Inflammatory macrophage (primary cell): ENCODE data around the gene RIMBP2.
"Not testable (repeated sequence)": the region's sequence is repeated elsewhere in the genome, so short reads cannot be mapped to it uniquely, and the experiment has no call there.

ENCODE experiments used
- DNase-seq, 2 donors: peaks; one replicate each; pipeline ENCODE4 v3.0.0-alpha.2; 2020 to 2022

RIMBP2 gene

DNA sequence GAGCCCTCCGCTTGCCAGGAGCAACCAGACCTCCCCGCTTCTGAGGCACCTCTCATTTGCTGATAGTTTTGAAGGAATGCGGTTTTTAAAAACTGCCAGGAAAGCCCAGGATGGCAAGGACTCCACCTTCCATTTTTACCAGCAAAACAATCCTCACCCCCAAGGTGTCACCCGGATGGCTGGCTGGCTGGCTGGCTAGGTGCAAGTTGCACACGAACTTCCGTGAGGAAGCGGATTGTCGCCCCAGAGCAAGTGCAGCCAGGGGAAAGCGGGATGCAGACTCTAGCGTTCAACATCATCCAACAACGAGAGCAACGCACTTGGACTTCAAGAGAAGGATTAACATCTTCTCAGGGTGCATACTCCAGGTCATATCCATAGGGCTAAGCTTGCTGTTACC is 125.4 kb downstream of the RIMBP2 start:
- DNase-seq = no peak

DNA sequence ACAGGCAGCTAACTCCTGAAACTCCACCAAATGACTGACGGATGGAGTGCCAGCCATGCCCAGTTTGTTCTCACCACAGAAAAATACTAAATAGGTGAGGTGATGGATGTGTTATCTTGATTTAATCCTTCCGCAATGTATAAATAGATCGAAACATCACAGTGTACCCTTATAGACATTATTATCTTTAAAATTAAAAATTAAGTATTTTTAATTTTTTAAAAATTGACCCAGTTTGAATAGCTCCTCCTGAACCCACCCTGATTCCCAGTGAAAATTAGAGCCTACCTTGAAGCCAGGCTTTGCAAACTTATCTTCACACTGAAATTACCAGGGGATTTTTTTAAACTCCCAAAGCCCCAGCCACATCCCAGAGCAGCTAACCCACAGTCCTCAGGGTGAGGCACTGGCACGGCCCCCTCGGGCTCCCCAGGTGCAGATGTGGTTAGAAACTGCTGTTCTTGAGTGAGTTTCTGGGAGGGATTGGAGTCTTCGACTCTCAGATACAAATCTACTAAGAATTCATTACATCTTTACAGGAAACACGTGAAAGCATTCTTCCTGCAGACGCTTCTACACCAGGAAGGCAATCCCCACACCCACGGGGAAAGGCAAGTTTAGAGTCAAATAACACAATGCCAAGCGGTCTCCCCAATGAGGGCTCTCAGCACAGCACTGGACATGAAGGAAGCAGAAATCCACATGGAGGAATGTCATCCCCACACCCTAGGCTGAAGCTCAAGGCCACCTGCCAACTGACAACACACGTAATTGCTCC is 126.4 kb downstream of the RIMBP2 start:
- no peak for DNase-seq

DNA sequence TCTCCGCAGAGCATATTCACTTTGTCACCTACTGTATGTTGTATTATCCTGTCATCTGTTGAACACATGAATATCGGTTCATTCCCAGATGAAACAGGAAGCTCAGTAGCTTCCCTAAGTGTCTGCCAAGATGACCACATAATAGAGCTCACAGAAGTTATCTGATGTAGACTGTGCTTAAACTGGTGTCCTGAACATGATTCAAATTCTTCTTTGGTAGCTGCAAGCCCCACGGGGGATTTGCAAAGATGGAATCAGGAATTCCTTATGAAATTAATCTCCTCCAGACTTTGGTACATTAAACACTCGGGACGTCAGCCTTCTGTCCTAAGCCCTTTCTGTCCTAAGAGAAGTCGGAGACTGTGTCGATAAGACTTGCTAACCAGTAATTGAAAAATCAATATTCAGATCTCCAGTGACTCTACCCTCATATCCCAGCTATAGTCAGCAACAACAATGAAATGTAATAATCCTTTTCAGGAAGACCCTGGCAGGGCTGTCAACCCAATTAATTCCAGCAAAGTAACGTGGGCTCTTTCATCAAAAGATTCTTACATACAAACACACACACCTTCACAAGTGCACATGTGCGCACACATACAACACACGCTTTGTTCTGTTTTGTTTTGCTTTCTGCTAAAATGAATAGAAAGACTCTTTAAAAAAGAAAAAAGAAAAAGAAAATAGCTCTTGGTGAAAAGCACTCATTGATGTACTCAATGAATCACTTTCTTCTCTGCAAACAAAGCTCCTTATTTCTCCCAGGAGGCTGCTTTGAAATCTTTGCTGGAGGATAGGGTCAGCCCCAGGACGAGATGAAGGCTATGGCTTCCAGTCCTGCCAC is 127.2 kb downstream of the RIMBP2 start:
- no peak for DNase-seq

DNA sequence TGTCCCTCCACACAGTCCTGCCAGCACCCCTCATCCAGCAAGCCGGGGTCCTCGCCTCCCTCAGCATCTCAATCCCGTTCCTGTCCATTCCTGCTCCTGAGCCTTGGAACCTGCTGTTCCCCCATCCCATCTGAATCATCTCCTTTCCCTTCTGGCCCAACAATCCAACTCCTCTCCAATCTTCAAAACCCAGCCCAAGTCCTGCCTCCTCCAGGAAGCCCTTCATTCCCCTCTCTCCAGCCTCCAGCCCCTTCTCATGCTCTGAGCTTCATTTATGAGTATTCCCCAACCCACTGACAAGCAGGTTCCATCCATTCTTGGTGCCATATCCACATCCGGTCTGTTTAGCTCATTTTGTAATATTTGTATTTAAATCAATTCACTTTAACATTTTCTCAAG is 128.1 kb downstream of the RIMBP2 start:
- DNase-seq = no peak

DNA sequence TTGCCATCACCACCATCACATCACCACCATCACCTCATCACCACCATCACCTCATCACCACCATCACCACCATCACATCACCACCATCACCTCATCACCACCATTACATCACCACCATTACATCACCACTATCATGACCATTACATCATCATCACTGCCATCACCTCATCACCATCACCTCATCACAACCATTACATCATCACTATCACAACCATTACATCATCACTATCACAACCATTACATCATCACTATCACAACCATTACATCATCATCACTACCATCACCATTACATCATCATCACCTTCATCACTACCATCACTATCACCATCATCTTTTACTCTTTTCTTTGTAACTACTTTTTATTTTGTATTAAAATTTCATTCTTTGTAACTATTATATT is 131.6 kb downstream of the RIMBP2 start:
- DNase-seq = not testable (repeated sequence)

DNA sequence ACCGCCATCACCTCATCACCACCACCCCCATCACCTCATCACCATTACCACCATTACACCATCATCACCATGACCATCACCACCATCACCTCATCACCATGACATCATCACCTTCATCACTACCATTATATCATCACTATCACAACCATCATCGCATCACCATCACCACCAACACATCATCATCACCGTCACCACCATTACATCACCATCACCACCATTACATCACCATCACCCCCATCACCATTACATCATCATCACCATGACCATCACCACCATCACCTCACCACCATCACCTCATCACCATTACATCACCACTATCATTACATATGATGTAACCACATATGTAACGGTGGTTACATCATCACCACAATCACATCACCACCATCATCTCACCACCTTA is 132.3 kb downstream of the RIMBP2 start:
- no peak for DNase-seq

DNA sequence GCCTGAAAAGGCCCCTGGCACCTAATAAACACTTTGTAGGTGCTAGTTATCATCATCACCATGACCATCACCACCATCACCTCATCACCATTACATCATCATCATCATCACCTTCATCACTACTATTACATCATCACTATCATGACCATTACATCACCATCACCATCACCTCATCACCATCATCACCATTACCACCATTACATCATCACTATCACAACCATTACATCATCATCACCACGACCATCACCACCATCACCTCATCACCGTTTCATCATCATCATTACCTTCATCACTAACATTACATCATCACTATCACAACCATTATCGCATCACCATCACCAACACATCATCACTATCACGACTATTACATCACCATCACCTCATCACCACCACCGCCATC is 132.8 kb downstream of the RIMBP2 start:
- DNase-seq = no peak

DNA sequence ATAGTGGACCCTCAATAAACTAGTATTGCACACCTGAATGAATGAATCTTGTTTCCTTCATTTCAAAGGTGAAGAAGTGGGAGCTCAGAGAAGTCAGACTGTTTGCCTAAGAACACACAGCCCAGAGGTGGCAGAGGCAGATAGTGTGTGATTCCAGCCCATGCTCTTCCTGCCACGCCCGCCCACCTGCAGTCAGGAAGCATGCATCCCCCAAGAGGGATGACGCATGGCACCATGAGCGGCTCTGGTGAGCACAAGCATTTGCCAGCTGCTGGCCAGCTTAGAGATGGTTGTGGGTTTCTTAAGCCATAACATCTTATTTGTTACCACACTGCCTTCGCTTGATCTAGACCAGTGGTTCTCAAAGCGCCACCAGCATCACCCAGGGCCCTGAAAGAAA is 133.8 kb downstream of the RIMBP2 start:
- no peak for DNase-seq

DNA sequence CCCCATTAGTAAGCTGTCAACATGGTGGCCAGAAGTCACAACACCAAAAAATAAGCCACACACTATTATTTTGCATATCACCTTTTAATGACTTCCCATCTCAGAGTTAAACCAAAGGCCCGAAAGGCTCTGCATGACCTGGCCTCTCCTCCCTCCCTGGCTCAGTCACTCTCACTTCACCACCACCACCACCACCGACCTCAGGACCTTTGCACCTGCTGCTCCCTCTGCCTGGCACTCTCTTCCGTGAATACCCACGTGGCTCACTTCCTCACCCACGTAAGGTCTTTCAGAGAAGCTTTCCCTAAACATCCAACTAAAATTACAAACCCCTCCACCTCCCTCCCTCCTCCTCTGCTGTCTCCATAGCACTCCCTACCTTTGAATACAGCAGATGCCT is 134.3 kb downstream of the RIMBP2 start:
- DNase-seq = no peak

DNA sequence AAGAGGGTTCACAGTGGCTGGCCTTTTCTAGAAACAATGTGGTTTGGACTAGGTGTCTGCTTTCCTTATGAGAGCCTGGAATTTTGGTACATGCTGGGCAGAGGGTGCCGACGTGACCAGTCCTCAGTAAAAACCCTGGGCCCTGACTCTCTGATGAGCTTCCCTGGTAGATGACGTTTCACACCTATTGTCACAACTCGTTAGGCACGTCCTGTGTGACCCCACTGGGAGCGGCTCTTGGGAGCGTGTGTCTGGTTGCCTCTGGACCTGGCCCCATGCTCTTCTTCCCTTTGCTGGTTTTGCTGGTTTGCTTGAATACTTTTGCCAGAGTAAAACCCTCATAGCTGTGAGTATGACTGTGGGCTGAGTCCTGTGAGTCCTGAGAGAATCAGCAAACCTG is 136.9 kb downstream of the RIMBP2 start:
- DNase-seq = no peak

DNA sequence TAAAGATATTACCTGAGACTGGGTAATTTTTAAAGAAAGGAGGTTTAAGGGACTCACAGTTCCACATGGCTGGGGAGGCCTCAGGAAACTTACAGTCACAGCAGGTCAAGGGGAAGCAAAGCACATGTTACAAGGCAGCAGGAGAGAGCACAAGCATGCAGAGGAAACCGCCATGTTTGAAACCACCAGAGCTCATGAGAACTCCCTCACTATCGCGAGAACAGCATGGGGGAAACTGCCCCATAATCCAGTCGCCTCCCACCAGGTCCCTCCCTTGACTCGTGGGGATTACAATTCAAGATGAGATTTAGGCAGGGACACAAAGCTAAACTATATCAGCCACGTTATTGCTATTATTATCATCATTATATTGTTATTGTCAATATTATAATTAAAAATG is 138.7 kb downstream of the RIMBP2 start:
- no peak for DNase-seq

DNA sequence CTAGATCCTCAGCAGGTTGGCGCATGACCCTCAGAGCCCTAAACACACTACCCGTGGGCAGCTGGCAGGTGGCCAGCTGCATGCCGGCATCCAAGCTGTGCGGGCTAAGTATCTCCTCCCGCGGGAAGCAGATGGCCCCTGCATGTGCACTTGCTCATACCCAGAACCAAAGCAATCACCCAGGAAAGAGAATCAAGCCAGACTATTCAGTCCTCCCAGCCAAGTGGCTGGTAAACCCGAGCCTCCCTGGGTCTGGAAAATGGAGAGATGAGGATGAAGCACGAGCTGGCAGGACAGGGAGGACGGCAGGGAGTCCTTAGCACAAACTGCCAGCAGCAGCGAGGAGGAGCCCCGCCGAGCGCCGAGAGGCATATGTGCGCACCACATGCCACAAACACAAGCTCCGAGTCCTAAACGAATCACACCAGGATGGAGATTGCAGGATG is 139.7 kb downstream of the RIMBP2 start:
- DNase-seq = no peak

DNA sequence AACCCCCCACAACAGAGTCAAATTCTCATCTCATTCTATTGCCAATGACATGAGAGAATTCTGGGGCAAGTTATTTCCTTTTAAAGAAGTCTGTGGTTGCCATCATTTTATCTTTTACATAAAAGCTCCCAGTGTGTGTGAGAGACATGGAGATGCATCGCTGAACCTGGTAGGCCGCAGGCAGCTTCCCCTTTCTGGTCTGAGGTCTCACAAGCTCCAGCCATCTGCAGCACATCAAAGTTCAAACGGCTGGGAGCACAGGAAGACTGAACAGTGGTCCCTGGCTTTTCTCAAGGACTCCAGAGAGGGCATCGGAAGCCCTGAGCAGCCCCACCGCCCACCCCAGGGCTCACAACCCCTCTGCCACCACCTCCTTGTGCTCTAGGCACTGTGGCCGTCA is 141.7 kb downstream of the RIMBP2 start:
- DNase-seq = no peak

DNA sequence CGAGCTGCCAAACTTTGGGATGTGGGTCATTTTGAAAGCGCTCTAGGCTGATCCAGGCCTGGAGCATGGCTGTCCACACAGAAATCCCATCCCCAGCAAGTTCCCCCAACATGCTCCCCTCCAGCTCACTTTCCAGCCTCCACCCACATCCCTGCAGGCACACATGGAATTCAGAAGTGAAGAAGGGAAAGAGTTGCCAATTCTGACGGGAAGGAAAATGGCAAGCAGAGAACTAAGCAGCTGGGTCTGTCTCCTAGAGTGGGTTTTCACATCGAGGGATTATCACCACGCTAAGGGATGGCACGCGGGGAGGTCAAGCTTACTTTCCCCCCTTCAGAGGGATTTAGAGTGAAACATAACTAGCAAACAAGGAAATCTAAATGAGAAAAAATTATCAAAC is 142.3 kb downstream of the RIMBP2 start:
- no peak for DNase-seq

DNA sequence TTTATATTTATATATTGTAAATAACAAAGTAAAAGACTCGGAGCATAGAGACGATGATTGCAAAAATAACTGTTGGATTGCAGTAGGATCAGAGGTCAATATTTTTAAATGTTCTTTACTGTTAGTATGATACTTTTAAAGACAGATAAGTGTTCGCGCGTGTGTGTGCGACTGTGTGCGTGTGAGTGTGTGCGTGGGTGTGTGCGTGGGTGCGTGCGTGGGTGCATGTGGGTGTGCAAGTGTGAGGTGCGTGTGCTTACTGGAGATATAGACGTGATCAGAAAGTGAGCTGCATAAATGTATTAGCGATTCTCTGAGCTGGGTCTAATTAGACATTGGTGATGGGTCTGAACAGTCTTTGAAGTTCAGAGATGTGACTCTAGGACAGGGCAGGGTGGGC is 142.9 kb downstream of the RIMBP2 start:
- DNase-seq = no peak

DNA sequence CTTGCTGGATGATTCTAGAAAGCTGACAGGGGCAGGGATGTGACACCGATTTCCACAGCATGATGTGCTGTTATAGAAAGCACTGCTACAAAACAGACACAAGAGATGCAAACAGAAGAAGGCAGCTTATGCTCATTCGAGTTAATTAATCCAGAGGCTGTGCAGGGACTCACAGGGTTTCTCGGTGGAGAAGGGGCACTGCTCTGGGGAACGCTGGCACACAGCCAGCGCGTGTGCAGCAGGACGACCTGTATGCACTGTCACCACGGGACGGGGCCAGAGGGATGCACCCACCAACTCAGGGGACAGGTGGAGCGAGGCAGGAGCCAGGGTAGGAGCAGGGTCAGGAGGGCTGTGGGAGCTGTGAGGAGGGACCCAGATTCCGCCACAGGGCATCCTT is 143.5 kb downstream of the RIMBP2 start:
- DNase-seq = no peak

DNA sequence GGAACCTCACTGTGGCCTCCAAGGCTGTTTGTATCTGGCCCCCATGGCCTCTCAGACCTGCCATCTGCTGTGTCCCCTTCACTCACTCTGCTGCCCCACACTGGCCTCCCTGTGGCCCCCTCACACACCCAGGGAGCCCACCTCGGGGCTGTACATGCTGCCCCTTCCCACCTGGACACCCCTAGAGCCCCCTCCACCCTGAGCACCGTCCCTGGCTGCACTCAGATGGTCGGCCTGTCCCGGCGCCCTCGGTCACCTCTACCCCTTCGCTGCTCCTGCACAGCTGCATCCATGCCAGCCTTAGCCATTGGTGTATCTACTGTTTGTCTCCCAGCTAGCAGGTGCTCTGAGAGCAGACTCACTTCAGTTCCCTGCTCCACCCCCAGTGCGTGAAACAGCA is 144.4 kb downstream of the RIMBP2 start:
- no peak for DNase-seq

DNA sequence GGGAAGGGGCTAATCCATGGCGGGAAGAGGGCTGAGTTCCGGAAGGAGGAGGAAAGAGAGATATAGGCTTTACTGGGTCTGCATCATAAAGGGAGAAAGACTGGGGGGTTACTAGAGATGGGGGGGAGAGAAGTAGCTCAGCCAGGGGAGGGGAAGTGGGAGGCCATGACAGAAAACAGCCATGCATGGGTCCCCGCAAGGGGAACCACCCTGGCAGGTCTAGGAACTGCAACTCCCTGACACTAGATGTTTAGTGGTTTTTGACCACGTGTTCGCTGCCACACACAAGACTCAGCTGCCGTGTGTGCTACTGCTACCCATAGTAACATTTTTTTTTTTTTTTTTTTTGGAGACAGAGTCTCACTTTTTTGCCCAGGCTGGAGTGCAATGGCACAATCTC is 145.0 kb downstream of the RIMBP2 start:
- DNase-seq = no peak

DNA sequence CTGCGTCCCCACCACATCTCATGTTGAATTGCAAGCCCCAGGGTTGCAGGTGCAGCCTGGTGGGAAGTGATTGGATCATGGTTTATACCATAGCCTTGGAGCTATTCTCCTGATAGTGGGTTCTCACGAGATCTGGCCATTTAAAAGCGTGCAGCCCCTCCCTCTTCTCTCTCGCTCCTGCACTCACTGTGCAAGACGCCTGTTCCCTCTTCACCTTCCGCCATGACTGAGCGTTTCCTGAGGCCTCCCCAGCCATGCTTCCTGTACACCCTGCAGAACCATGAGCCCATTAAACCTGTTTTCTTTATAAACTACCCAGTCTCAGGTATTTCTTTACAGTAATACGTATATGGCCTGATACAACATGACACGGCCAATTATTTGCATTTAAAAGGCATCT is 146.6 kb downstream of the RIMBP2 start:
- no peak for DNase-seq

DNA sequence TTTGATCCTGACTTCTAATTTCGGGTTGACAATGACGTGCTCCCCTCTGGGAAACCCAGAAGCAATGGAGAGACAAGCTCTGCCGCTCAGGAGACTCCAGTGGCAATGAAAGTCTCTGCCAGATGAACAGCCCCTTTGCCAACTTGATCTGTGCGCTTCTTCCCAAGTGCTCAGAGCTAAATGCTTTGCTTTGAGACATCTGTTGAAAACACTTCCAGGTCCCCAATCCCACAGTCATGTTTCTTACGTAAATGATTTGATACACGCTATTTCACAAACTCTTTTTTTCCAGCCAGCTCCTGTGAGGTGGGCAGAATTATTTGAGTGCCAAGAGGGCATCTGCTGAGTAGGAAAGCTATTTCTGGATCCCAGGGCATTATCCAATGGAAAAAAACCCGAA is 147.6 kb downstream of the RIMBP2 start:
- no peak for DNase-seq

DNA sequence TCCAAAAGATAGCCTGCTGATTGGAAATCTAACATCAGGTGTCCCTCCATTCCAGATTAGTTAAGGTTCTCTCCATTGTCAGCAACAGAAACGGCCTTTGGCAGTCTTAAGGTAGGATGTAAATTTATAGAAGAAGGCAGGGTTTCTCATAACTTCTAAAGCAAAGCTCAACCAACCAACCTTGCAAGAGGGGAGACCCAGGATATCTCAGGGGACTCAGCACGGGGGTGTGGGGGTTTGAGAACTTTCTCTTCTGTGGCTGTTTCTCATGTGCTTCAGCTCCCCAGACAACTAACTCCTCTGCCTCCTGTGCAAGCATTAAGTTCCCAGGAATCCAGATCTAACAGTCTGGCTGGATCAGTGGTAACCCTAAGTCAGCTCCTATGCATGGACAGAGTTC is 148.1 kb downstream of the RIMBP2 start:
- DNase-seq = no peak

DNA sequence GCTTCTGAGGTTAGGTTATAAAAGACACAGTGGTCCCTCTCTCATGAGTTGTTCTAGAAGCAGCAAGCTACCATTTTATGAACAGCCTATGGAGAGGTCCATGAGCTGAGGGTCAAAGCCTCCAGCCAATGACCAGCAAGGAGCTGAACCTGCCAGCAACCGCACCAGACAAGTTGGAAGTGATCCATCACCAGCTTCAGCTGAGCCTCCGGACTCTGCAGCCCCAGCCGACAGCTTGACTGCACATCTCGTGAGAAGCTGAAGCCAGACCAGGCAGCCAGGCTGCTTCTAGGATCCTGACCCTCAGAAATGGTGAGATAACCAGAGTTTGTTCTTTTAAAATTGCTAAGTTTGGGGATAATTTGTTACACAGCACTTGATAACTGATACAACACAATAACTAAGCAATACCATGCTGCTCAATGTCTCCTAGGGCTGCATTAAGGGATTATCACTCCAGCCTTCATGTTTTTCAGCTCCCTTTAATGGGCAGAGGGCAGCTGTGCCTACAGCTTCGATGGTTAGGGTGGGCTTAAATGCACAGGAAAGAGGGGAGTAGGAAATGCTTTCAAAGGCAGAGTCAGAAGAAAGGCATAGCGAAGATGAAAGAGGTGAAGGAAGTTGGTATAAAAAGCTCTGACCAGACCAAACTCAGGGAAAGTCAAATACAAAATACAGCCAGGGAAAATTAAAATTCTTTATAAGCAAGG is 149.5 kb downstream of the RIMBP2 start:
- DNase-seq = no peak

DNA sequence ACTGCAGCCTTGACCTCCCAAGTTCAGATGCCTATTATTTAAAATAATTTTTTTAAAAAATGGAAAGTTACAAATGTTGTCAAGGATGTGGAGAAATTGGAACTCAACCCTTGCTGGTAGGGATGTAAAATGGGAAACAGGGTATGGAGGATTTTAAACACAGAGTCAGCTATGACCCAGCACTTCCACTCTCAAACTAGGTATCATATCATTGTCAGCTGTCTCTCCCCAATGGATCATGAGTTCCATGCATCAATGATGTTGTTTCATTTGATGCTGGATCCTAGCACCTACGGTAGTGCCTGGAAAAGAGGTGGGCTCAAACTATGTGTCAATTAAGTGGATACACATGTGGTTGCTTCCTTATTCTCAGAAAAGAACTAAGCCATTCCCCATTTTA is 150.9 kb downstream of the RIMBP2 start:
- no peak for DNase-seq

DNA sequence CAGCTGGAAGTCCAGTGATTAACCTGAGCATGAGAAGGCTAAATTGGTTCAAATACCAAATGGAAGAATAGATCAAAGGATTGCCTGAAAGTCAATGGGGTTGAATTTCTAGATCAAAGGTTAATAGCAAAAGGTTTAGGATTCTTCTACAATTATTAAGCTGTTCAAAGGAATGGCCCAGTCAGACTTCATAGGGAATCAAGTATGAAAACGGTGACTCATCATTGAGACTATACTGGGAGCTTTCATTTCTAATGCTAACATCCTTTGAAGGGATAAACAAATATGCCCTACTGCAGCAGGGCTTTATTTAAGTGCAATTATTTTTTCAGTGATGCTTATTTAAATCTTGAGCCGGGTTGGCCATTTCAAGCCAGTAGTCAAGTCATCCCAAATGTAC is 152.8 kb downstream of the RIMBP2 start:
- no peak for DNase-seq
